Measurements from ENCODE around the gene TEDC2. TPM values are rescaled to one million over a fixed set of nuclear protein-coding genes. Genes with fewer than 3 reads are reported as not detected.

The TEDC2 gene
- total RNA-seq, 4 donors from 2014 or later: 0.33 to 0.91 TPM; not detected in 2

GRCh38 chr16:2424061-2425007 is 35.6 kb upstream of the TEDC2 start:
- intact Hi-C loops (cut with DNase I; ENCODE audit: low total_unique reads): loop anchor here (5.0 to 10.0 kb wide), 2 partner anchors 60 to 78 kb away; no protein-coding TSS in a partner anchor

DNA sequence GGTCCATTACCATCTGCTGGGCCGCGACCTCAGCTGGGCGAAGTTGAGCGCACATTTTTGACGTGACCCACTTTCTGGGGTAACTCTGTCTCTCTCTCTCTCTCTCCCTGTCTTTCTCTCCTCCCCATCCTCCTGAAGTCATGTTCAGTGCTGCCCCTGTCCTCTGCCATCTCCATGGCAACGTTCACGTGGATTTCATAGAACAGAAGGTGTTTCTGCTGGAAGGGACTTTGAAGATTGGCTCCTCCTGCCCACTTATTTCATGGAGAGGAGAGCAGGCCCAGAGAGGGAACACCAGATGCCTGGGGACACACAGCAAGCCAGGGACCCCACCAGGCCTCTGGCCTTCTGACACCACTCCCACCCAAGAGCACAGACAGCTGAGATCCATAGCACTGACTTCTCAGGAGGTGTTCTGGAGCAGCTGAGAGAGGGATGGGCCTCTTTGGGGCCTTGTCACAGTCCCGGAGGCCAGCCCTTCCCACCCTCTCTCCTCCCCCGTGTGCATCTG is 34.8 kb upstream of the TEDC2 start:
- H3K4me1 ChIP-seq: peaks cover 3 to 4% of the 10 kb centered on the region in 2 donors
- DNase-seq: no peak
- no peak for TF ChIP-seq POLR2A (IDR thresholded peaks at IDR 0.05)
- TF ChIP-seq, protein P1, sequence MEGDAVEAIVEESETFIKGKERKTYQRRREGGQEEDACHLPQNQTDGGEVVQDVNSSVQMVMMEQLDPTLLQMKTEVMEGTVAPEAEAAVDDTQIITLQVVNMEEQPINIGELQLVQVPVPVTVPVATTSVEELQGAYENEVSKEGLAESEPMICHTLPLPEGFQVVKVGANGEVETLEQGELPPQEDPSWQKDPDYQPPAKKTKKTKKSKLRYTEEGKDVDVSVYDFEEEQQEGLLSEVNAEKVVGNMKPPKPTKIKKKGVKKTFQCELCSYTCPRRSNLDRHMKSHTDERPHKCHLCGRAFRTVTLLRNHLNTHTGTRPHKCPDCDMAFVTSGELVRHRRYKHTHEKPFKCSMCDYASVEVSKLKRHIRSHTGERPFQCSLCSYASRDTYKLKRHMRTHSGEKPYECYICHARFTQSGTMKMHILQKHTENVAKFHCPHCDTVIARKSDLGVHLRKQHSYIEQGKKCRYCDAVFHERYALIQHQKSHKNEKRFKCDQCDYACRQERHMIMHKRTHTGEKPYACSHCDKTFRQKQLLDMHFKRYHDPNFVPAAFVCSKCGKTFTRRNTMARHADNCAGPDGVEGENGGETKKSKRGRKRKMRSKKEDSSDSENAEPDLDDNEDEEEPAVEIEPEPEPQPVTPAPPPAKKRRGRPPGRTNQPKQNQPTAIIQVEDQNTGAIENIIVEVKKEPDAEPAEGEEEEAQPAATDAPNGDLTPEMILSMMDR (IDR thresholded peaks at IDR 0.05 in 4 of 5, conservative IDR thresholded peaks at IDR 0.05 in 1 of 5): no peak
- no peak overlapping the region for H3K27ac ChIP-seq
- no peaks in the 10 kb centered on the region for H3K9me3 ChIP-seq
- no peaks in the 10 kb centered on the region for H3K27me3 ChIP-seq
- intact Hi-C loops (cut with DNase I; ENCODE audit: low total_unique reads): loop anchor here (5.0 to 10.0 kb wide), 2 partner anchors 60 to 77 kb away; no protein-coding TSS in a partner anchor
- no peaks in the 10 kb centered on the region for H3K36me3 ChIP-seq
- in situ Hi-C loops (cut with MboI; ENCODE audit: low sequenced_read_pairs in 4 of 4): no loop called here
- H3K4me3 ChIP-seq: no peak overlapping the region
- ATAC-seq: no peak

More at GRCh38 chr16:2424061-2425007, 35.6 kb upstream of the TEDC2 start:
- H3K27ac ChIP-seq: no peak overlapping the region
- ATAC-seq (no peak), DNase-seq (no peak)
- no peaks in the 10 kb centered on the region for H3K36me3 ChIP-seq
- H3K4me1 ChIP-seq: no peaks in the 10 kb centered on the region
- H3K27me3 ChIP-seq: no peaks in the 10 kb centered on the region
- H3K9me3 ChIP-seq: no peaks in the 10 kb centered on the region
- no peak for TF ChIP-seq POLR2A (IDR thresholded peaks at IDR 0.05)
- TF ChIP-seq, protein P1 (IDR thresholded peaks at IDR 0.05 in 4 of 5, conservative IDR thresholded peaks at IDR 0.05 in 1 of 5): no peak
- in situ Hi-C loops (cut with MboI; ENCODE audit: low sequenced_read_pairs in 4 of 4): no loop called here
- no peak overlapping the region for H3K4me3 ChIP-seq

- Histone ChIP-seq H3K9me3 (no peaks in the 10 kb centered on the region), H3K27me3 (no peaks in the 10 kb centered on the region), H3K36me3 (no peaks in the 10 kb centered on the region), H3K27ac (no peak overlapping the region), H3K4me1 (peaks cover 6 to 8% of the 10 kb centered on the region in 2 donors), H3K4me3 (no peak overlapping the region)
- intact Hi-C loops (cut with DNase I; ENCODE audit: low total_unique reads) (loop anchor here (5.0 to 10.0 kb wide), 2 partner anchors 59 to 76 kb away; no protein-coding TSS in a partner anchor), in situ Hi-C loops (cut with MboI; ENCODE audit: low sequenced_read_pairs in 4 of 4) (no loop called here)
- no peak for ATAC-seq
- TF ChIP-seq, protein P1 (IDR thresholded peaks at IDR 0.05 in 4 of 5, conservative IDR thresholded peaks at IDR 0.05 in 1 of 5): no peak
- no peak for TF ChIP-seq POLR2A (IDR thresholded peaks at IDR 0.05)
- DNase-seq: no peak
Measured at GRCh38 chr16:2425825-2426430, 34.0 kb upstream of the TEDC2 start.

DNA sequence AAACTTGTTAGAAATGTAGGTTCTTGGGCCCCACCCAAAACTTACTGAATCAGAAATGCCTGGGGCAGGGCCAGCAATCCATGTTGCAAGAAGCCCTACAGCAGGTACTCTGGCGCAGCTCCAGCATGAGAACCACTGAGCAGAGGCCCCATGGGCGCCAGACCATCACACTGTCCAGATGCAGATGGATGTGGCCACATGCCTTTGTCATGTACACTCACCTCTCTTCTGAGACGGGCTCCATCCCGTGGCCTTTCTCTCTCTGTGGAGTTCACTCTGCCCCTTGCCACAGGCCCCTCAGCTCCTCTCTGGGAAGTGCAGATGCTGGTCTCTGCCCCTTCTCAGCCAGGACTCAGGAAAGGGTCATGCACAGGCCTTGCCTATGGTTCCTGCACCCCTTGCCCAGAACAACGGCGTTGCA is 33.0 kb upstream of the TEDC2 start:
- in situ Hi-C loops (cut with MboI; ENCODE audit: low sequenced_read_pairs in 4 of 4) (no loop called here), intact Hi-C loops (cut with DNase I; ENCODE audit: low total_unique reads) (loop anchor here (5.0 to 10.0 kb wide), 2 partner anchors 58 to 75 kb away; no protein-coding TSS in a partner anchor)
- DNase-seq (no peak), ATAC-seq (no peak)
- H3K9me3 ChIP-seq: no peaks in the 10 kb centered on the region
- TF ChIP-seq, protein P1 (IDR thresholded peaks at IDR 0.05 in 4 of 5, conservative IDR thresholded peaks at IDR 0.05 in 1 of 5): no peak
- TF ChIP-seq POLR2A (IDR thresholded peaks at IDR 0.05): no peak
- H3K4me3 ChIP-seq: no peak overlapping the region
- no peak overlapping the region for H3K27ac ChIP-seq
- H3K4me1 ChIP-seq: peaks cover 6 to 8% of the 10 kb centered on the region in 2 donors
- H3K36me3 ChIP-seq: no peaks in the 10 kb centered on the region
- no peaks in the 10 kb centered on the region for H3K27me3 ChIP-seq

All from gastrocnemius medialis (tissue), 4 donors.